NAMALWA (cell line): ENCODE data around the gene LPP.
A peak's percentile ranks its signal among the peaks of the same experiment; 100 is the strongest.

Experiments
- DNase-seq: peaks from one replicate; pipeline ENCODE4 v3.0.0-alpha.2; 2015; ENCODE audit warnings: low spot score

The LPP gene

DNA sequence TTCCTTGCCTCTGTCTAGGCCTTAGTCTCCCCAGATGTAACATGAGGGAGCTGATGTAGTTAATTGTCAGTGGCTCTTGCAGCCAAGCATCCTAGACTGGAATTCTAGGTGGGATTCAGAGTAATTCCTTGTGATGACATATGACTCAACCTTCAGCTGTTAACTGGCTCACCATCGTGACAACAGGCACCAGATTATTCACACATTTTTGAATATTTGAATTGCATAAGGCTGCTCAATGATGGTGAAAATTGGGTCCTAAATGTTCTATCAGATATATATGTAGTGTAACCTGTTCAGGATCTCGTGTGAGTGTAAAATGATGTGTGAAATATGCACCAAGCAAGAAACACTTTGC lies 405.1 kb downstream of the LPP start:
- DNase-seq, result no peak

DNA sequence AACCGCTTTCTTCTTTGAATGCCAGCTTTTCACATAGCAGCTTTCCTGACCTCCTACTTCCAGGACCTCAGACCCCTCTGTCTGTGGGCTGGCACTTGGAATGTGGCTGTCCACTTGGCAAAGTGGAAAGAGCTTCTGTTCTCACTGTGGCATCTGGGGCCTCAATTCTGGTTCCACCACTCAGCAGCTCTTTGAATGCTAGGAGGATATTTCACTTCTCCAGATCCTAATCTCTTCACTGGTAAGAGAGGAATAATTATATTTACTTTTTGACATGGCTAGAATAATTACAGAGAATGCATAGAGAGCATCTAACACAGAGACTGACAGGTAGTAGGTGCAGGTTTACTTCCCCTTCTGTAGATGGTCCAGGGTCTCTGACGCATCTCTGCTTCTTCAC lies 405.9 kb downstream of the LPP start:
- DNase-seq, result no peak

DNA sequence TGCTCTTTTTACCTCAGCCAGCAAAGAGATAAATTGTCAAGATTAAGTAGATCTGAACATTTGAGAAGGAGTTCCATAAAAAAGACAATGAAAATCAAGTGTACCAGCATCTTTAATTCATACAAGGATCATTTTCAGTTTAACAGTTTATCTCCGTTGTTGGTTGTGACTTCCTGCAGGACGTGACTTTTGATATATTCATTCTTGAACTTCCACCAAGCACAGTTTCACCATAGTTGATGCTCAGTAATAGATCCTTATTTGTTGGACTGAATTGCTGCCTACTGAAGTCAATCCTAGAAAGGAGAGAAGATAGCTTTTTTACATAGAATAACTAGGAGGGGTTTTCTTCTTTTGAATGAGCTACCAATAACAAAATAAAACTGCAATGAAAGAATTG lies 408.2 kb downstream of the LPP start:
- no peak for DNase-seq

DNA sequence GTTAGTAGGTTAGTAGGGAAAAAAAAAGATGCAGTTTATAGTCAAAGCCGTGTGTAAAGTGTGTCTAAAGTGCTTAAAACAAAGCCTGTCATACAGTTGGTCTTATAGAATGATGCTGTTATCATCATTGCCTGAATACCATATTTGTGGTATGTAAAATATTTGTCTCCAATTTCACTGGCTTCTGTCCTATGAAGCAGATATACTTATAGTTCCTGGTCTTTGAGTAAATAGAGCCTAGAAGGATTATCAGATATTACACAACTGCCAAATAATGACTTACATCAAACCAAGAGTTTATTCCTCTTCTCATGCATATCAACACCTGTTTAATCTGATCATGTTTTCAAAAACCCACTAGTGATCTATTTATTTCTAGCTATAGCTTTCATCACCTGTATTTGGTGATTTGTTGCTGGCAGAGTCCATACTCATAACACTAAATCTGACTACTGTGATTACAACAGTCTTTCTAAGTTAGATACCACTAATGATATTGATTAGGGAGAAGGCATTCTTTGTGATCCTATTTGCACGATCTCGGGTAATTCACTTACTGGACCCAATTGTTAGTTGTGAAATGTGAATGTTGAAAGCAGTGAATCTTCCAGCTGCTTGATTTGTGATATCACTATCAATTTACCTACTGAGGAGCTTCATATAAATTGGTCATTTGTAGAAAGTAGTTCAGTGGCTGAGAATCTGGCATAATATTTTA lies 413.7 kb downstream of the LPP start:
- no peak for DNase-seq

DNA sequence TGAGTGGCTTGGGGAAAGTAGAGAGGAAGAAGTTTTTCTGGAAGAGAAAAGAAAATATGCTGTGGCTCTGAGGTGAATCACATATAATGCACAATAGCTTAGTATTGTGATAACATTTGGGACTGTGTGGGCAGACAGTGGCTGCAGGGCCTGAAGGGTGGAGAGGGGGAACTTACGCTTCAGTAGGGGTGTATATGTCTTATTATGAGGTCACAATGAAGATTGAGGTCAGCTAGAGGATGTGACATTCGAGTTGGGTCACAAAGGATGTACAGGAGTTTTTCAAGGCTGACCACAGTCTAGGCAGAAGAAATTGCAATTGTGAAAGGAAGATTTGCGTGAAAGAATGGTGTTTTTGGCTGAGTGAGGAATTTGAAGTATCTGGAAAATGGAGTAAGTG lies 414.8 kb downstream of the LPP start:
- no peak for DNase-seq

DNA sequence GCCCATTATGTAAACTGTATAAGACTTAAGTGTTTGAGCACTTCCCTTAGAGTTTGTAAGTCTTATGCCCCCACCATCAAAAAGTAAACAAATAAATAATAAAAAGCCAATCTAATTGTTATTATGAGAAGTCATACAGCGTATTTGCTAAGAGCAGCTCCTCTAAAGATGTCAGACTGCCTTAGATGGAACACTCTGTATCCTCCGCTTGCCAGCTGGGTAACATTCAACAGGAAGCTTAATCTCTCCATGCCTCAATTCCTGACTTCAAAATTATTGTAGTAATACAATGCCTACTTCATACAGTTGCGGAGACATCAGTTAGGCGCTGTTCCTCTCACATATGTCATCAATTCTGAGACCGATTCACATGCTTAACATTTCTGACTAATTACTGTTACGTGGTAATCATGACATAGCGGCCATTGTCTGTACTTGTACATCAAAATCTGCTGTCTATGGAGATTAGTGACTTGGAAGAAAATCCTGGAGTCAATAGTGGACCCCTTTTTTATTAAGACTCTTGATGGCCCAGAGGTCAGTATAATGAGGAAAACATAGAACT lies 417.7 kb downstream of the LPP start:
- DNase-seq, result no peak

DNA sequence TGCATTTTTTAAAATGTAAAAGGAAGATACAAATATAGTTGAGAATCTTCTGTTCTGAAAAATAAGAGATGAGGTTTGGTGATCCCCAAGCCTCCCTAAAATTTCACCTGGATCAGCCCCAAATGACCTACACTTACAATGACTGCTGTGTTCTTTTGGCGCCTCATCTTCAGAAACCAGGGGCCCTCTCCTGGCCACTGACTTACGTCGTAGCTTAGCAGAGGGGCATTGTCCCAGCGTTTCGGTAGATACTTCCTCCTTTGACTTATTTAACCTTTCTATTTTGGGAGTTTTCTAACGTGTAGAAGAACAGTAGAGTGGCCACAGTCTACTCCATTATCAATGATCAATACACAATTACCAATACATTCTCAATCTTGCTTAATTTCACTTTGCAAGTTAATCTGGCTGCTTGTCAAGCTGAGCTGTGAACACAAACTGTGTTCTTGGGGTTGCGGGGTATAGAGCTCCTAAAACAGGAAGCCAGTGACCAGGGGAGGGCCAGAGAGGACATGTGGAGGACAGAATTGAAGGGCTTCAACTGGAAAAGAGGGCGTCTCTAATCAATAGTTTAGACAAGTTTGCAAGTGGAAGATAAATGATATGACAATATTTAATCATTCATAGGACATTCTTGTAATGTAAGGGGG lies 419.5 kb downstream of the LPP start:
- peak; percentile 9 for DNase-seq

DNA sequence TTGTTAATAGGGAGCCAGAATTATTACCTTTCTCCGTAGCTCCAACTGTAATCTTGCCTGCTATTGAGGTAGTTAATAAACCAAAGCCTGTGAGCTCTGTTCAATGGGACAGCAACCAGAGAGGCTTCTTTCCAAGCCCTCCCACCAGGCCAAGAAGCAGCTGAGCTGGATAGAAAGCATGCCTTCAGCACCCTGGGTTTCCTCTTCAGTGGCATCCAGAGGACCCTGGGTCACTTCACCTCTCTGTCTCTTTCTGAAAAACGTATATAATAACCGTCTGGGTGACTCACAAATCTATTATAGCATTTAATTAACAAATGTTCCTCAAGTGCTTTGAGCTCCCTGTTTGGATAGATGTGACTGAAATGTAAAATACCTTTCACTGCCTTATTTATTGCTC lies 420.0 kb downstream of the LPP start:
- DNase-seq, result no peak

DNA sequence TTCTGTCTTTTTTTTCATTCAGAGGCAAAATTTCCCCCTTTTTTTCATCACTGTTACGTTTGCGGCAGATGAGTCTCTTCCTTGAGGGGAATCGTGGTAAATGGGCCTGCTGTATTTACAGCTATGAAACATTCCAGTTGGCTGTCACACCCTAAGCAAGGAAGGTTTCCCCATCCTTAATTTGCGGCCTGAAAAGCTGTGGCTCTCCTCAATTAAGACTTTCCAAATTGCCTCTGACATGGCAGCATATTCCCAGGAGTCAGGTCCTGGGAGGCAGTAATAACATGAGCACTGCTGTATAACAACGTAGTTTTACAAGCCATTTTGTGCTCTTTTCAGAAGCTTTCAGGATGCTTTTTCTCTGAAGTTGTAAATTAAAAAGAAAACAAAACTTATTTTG lies 420.9 kb downstream of the LPP start:
- DNase-seq, result no peak

DNA sequence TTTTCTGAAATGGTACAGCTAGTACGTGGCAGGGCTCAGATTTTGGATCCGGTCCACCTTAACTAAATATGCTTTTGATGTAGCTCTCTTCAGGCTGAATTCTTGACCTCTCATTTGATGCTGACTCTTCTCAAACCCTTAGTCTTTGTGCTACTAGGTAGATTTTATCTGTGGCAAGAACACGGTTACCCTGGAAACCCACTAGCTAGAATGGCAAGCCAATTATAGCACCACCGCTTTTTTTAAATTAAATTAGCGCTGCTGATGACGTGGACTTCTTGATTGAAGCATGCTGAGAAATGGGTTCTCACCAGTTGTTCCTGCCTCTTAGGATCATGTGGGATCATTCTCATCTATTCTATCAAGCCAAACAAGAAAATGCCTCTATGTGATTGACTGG lies 421.5 kb downstream of the LPP start:
- DNase-seq, result no peak

DNA sequence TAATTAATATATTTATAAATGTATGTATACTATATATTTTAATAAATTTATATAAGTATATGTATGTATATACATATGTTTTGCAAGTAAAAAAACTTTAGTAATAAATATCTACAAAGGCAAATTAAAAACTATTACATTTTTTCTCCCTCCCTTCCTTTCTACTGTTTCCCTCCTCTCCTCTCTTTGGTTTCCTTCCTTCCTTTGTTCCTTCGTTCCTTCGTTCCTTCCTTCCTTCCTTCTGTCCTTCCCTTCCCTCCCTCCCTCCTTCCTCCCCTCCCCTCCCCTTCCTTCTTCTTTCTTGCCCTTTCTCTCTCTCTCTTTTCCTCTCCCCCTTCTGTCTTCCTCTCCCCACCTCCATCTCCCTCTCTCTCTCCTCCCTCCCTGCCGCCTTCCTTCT lies 423.6 kb downstream of the LPP start:
- no peak for DNase-seq

DNA sequence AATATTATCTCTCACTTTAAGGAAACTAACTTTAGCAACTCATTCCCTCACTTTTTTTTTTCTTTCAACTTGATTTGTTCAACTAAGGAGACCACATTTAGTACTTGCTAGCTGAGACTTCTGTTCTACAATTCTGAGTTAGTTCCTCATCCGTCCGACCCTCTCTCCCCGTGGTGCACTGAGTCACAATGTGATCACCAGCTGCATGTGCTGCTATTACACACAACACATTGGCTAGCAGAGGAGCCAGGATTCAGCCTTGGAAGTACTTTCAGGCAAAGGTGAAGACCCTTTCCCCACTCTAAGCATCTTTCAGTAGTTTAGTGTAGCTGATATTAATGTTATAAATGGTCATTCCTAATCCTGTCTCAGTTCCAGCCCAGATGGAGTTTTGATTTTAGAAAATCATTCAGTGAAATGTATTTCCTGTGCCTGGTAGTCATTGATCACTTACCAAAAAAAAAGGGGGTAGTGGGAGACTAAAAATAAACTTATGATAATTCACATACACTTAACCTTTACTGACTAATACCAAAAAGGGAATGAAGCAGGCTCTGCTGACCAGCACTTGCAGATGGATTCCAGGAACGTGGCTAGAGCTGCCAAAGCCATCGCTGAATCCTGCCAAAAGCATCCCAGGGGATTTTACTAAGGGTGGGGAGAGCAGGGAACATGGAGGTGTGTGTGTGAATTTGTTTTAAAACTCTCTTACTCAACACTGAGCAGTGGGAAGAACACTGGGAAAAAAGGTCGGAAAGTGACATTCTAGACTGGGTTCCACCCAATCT lies 424.8 kb downstream of the LPP start:
- peak; percentile 15 for DNase-seq

DNA sequence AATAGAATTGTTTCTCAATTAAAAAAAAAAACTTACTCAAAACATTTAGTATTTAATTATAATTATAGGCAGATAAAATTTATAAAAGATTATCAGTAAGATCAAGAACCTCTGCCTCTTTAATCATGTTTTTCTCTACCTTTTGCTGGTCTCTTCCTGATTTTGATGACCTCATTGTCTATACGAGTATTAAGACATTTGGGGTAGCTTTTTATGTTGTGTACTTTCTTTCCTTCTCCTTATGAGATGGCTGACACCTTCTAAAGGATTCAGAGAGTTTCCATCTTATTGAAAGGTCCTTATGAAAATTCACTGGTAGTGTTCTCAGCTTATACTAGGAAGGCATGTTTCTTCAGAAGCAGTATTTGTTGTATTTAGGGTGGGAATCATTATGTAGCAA lies 426.3 kb downstream of the LPP start:
- no peak for DNase-seq

DNA sequence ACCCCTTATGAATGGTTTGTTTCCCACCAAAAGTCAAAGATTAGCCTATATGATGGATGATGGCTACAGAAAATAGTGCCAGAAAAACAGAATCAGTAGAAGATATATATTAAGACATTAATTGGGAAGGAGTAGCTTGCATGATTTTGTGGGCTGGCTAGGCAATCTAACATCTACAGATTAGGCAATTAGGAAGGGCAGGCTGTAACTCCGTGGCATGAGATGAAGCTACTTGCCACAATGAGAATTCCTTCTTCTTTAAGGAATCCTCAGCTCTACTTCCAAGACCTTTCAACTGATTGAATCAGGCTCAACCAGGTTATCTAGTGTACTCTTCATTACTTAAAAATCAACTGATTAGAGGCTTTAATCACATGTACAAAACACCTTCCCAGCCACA lies 426.7 kb downstream of the LPP start:
- no peak for DNase-seq

DNA sequence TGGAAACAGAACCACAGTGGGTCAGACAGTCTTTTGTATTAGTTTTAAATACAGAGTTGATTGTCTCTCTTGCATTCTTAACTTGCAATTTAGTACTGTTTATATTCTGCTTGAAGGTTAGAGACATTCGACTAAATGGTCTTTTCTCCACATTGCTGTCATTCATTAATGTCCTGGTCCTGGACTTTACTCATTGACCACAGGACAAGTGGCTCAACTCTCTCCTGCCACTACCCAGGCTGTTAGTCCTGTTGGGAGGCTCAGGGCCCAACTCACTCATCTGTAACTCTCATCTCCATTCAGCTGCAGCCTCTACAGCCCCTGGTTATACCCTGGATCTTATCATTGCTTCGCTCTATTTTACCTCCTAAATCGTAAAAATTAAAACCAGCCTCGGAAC lies 427.4 kb downstream of the LPP start:
- DNase-seq, result peak; percentile 9

DNA sequence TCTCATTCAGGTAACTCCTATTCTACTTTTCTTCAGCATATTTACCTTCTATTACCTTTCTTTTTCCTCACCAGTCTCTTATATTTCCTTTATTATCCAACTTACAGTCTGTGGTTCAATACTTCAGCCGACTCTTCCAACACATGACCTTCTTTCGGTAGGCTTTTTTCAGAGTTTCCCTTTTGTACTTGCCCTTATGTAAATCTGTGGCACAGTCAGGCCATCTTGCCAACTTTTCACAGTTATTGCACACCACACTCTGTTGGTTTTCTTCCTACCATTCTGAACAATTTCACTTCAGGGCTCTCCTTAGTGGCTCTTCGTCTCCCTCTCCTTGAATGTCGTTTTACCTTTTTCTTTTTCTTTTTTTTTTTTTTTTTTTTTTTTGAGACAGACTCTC lies 427.8 kb downstream of the LPP start:
- peak; percentile 77 for DNase-seq

DNA sequence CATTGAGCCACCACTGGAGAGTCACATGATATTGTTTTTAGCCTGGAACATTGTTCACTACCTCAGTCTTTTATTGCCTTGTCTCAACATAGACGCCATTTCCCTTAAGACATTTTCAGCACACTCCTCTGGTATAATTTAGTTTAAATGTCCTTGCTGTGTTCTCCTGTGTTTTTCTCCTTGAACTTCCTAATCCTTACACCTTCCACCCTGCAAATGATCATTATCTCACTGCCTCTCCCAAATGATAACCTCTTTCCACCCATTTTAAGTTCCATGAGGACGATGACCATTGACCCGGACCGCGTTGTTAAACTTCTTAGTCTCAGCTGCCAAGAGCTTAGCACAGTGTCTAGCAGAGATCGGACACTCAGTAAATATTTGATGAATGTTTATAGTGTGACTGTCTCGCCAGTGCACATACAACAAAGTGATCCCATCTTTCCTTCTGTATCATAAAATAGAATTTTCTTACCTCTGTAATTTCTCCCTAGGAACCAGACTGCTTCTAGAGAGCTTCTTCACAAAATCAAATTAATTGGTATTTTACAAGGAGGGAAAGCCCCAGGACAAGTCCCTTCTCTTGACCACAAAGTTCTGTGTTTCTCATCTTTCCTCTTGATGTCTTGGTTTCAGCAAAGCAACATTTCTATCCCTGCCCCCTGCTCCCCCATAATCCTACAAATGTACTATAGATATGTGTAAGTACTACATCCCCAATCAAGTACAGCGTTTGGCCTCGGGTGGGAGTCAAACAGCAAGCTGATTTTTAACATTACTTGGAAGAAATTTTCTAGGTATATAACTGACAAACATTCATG lies 429.6 kb downstream of the LPP start:
- no peak for DNase-seq

DNA sequence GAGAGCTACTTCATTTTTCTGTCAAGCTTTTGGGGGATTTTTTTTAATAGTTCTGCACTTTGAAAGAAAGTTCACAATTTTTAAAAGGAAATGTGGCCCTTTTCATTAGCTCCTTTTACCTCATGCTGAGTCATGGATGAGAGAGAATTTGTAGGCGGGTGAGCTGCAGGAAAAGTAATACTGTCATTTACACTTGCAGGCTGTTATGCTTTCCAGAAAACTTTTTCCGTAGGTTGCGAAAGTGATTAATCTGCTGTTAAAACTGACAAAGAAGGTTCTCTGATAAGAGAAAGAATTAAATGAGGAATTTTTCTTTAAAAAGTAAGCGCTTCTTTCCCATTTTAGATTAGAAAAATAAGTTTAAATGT lies 430.2 kb downstream of the LPP start:
- DNase-seq, result no peak

DNA sequence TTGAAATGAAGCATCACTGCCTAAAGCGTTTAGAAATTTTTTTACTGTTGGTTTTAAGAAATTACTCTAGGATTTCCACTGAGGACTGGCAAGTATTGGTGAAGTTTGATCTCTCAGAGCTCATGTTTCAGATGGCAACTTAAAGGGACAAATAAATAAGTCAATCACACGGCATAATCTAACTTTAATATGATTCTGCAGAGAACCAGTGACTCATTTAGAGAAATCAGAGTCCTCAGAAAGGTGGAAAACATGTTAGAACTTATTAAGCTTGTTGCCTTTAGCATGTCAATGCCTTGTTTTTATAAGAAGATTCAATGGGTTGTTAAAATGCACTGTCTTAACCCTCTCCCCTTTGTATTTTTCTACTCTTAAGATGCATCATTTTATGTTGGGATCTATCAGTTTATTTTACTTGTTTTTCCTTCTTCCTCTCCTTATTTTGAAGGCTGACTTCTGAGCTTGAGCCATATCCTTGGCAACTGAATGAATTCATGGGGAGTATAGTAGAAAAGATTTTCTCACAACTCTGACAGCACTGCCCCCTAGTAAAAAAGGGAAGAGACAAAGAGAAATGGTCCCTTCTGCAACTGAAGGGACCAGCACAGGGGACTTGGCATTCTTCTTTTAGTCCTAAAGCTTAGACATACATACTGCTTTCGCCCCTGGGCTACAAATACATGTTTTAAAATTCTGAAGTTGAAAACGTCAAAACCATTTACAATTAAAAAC lies 431.2 kb downstream of the LPP start:
- DNase-seq, result peak; percentile 22

DNA sequence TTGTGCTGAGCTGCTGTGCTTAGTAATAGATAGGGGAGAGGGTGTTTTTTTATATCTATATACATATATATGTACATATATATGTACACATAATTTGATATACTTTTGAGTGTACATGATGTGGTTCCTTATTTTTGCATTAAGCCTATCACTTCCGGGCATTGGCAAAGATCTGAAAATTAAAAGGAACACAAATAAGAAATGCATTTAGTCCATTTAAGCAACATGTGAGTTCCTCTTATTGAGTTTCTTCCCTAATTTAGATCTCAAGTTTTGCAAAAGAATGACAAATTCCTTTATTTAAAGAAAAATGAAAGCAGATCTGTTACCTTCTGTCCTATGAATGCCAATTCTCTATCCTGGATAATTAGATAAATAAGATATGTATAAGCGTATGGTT lies 435.1 kb downstream of the LPP start:
- no peak for DNase-seq

DNA sequence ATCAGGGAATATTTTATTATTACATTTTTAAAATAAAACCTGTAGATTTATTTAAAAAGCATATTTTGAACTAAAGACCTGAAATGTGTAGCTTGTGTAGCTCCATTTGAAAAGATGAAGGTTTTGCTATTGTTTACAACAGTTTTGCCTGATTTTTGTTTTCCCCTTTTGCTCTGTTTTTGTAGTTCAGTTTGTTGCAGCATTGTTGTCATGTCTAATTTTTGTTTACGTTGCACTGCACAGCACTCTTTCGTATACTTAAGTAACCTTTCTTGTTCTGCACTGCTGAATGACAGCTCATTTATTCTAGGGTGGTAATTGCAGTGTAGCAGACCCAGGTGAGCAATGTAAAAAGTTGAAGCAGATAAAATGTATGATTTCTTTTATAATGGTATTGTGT lies 435.8 kb downstream of the LPP start:
- no peak for DNase-seq

DNA sequence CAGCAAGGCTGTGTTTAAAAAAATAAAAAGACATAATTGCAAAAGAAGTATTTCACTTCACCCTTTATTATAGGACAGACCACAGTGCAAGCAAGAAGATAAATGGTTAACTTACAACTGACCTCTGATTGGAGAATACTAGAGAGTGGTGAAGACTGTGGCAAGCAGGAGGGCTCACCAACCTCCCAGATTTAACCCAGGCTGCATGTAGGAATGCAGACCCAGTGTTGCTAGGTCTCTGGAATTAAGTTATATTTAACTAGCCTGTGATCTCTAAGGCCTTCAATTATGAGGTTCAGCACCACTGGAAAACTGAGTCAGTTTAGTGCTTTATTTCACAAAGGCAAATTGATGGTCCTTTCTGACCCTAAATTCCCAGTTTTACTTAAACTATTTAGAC lies 436.6 kb downstream of the LPP start:
- no peak for DNase-seq
